GM19455 (cell line): ENCODE data around the gene VWA2.

Experiments used
- ATAC-seq: cut with Tn5 transposase; IDR thresholded peaks from one replicate; pipeline ENCODE4 v1.9.1; 2021; ENCODE audit not compliant: unreplicated experiment

VWA2 gene

DNA sequence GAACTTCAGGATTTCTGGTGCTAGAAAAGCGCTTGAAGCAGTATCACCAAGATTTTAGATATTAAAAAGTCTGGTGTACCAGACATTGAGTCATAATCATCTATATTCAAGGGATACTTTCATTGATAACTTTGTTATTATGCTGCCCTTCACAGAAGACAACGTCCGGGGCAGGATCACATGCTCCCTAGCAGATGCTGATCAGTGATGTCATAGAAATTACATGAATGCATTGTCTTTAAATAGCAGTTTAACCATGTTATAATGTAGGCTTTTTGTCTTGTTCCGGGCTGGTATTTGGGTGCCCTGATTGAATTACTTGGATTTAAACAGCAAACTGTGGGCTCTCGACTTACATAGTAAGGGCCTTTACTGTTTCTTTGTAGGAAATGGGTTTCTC lies 54.0 kb downstream of the VWA2 start:
- ATAC-seq: no peak

DNA sequence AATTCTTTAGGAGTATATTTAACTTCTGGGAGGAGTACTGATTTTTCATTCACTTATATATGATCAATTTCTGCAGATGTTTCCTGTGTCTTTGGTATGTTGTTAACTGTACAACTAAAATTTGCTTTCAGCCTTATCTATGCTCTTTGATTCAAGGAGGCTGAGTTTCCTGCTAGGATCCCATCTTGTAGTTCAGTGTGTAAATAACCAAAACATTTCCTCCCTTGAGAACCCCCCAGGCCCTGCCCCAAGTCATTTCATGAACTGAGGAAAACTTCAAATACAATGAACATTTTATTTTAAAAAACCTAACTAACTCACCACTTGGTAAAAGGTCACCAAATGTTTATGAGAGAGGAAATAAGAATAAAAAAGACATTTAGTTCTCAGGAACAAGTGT lies 55.5 kb downstream of the VWA2 start:
- no peak for ATAC-seq

DNA sequence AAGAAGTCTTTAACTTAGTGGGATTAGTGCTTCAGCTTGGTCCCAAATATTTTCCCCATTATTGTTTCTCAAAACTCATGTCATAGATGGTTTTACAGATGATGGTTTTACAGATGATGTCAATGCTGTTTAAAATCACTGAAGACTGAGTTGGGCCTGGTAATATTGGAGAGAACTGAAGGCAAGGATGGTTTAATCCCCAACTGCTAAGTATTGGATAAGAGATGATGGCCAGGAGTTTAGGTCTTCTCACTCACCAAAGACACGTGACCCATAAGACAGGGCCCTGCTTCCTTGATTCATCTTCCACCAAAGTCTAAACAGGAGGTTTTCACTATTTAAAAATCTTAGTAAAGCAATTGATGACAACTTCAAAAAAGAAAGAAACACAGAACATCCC lies 56.3 kb downstream of the VWA2 start:
- ATAC-seq: no peak

DNA sequence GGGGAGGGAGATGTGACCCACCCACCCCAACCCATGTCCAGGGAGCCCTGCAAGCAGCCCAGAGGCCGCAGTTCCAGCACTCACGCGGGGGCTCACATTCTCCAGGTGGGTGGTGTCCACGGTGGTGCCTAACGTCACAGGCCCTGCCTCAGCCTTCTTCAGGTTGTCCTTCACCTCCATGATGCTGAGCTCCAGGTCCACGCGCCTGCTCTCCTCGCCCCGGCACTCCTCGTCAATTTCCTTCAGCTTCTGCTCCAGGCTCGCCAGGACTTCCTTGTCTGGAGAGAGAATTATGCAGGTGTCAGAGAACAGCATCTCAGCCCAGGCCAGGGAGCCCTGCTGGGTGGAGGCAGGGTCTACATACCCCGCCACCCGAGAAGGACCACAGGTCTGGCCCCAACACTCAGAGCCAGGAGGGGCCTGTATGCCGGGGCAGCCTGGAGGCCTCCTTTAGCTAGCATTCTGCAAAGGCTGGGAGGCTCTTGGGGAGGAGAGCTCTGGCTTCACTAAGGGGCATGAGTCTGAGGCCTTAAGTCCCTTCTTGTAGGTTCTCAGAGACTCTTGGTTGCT lies 58.2 kb downstream of the VWA2 start:
- ATAC-seq: no peak

DNA sequence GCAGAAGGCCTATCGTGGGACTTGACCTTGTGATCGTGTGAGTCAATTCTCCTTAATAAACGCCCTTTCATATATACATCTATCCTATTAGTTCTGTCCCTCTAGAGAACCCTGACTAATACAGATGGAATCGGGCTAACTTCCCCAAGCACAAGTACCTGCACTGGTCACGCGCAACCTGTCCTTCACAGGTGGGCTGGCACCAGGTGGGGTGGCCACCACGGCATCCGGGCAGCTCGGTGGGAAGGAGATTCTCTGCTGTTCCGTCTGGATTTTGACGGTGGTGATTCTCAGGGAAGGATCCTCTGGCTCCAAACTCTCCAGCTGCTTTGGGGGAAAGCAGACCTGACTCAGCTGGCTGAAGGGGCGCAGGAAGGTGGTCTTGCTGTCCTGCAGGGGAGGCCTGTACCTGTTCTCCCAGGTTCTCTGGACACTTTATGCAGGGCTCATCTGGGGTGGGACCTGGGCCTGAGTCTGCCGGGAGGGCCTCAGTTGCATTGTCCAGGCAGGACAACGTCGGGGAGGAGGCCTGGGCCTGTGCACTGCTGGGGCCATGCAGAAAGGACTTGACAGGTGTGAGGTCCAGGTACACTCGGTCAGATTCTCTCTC lies 61.1 kb downstream of the VWA2 start:
- ATAC-seq: no peak

DNA sequence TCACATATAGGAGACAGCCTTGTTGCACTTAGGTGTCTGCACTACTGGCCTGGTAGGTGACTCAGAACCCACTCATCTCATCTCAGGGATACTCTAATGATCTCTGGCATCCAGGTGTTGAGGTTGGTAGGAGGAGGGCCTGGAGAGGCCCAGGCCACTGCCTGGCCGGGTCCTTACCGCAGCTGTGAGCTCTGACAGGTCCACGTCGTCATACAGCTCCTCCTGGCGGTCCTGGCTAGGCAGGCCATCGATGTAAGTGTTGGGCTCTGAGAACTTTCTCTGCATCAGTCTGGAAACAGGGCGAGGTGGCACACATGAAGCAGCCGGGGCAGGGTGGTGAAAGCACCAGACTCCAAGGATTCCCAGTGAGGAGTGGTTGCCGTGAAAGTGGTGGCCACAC lies 62.1 kb downstream of the VWA2 start:
- ATAC-seq: no peak

DNA sequence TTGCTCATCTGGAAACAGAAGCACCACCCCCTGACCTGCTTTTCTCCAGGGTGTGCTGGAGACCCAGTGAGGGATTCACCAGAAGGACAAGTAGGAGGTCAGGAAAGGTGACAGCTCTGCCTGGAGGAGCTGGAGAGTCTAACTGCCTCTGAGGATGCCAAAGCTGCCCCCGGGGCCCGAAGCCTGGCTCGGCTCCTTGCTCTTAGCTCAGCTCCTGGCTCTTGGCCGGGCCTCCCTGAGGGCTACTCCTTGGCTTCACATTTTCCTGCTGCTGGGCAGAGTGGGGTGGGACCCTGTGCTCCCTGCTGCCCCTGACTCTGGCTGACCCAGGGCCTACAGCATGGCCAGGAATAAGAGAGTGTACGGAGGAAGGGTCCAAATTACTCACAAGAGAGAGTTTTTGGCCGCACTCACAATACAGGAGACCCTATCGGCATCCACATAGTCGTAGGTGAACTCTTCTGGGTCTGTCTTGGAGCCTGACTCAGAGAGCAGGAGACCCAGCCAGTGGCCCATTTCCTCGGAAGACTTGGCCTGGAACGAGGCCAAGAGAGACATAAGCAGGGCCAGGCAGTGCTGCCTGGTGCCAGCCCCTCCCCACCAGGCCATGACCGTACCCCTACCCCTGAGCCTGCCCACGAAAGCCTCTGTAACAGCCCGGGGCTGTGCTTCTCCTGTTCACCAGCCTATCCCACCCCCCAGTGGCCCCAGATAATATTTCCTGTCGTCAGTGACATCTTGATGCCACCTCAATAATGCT lies 63.1 kb downstream of the VWA2 start:
- no peak for ATAC-seq

DNA sequence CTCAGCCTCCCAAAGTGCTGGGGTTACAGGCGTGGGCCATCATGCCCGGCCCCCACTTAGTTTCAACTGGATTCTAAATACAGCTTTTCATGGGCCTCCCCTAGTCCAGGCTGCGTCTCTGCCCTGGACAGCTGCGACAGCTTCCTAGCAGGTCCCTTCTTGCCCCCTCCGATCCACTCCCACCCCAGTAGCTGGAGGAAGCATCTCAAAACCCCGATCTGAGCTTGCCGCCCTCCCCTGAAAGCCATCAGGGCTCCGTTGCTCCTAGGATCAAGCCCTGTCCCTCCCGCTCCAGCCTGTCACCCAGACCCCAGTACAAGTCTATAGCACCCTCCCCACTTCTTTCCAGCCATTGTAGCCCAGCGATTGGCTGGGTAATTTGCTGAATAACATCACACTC lies 64.5 kb downstream of the VWA2 start:
- no peak for ATAC-seq

GRCh38 chr10:114304017-114304570 lies 65.0 kb downstream of the VWA2 start:
- peak; percentile 81 for ATAC-seq

DNA sequence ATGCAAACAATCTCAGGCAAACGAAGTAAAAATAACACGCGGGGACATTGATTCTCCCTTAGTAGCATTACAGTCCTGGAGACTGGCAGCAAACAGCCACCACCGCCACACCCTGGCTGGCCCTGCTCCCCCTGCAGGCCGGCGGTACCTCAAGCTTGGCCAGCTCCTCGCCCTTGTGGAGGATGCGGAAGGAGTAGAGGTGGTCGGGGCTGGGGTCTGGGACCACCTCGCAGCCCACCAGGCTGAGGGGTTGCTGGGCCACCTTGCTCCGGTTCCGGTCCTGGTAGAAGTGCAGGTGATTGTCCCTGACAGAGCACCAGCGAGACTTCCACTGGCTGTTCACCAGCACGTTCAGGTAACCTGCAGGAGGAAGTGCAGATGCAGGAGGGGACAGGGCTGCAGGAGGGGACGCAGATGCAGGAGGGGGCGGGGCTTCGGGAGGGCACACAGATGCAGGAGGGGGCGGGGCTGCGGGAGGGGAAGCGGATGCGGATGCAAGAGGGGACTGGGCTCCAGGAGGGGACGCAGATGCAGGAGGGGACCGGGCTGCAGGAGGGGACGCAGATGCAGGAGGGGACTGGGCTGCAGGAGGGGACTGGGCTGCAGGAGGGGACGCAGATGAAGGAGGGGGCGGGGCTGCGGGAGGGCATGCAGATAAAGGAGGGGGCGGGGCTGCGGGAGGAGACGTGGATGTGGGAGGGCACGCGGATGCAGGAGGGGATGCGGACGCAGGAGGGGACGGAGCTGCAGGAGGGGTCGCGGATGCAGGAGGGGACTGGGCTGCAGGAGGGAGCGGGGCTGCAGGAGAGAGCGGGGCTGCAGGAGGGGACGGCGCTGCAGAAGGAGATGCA lies 65.7 kb downstream of the VWA2 start:
- ATAC-seq: peak; percentile 72

- ATAC-seq: no peak
Observed at GRCh38 chr10:114305521-114305925, 66.5 kb downstream of the VWA2 start.

DNA sequence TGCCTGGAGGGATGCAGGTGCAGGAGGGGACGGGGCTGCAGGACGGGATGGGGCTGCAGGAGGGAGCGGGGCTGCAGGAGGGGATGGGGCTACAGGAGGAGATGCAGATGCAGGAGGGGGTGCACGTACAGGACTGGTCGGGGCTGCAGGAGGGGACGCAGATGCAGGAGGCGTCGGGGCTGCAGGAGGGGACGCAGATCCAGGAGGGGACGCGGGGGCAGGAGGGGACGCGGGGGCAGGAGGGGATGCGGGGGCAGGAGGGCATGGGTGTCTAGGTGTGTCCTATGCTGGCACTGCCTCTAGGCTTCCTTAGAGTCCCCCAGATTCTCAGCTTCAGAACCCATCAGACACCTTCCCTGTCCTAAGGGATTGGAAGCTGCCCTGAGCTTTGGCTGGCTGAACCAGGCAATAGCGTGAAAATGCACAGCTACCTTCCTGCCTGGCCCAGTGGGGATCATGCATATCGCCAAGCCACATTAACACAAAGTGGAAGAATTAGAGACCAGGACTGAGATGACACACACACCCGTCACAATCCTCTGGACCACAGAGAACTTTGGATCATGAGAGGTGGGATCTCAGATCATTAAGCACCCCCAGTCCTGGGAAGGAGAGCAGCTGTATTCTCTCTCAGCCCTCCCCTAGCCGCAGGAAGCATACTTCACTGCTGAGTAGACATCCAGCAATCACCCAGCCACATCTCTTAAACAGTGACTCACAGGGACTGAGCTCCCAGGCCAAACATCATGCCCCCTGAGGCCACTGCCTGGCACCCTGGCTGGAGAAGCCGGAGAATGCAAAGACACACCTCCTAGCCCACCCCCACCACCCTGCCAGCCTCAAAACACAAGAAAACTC lies 67.3 kb downstream of the VWA2 start:
- ATAC-seq: no peak

GRCh38 chr10:114307731-114308130 lies 68.7 kb downstream of the VWA2 start:
- ATAC-seq: no peak

DNA sequence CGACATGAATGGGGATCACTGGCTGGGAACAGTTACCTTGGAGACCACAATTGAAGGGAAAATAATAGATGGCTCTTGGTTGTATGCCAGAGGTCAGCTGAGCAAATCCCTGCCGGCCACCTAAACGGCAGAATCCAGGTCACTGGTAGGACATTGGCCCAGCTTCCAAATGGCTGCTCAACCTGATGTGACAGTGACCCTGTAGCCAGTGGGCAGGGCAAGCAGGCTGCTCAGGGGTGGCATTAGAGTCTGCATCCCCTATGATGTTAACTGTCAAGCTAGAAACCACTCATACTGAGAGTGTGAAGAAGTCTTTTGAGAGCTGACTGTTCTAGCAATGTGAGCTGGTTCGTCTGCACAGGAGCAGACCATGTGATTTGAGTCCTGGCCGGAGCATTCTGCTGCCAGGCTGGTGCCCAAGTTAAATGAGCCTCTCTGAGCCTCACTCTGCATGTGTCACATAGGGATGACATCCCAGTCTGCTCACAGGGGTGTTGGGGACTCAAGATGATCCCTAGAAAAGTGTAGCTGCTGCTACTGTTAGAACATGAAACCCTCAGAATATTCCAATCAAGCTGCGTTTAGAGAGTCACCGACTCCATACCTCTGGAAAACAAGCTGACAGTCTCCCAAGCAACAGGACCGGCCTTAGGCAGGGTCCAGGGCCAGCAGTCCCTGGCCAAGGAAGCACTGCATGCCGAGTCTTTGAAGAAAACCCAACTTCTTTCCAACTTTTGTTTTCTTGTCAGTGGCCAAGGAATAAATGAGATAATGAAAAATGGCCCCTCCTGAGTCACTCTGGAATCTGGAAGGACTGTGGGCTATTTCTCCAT lies 69.7 kb downstream of the VWA2 start:
- ATAC-seq: no peak

DNA sequence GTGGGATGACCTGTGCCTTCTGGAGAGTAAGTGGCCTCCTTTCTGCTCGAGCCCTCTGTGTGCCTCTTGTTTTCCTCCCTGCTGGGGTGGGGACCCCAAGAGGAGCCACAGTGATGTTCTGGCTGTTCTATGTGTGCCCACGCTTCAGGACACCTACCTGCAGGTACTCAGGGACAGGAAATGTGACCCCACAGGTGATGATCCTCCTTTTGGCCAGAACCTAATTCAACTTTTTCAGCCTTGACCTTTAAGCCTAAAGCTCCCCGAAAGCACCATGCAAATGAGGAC lies 70.3 kb downstream of the VWA2 start:
- no peak for ATAC-seq

DNA sequence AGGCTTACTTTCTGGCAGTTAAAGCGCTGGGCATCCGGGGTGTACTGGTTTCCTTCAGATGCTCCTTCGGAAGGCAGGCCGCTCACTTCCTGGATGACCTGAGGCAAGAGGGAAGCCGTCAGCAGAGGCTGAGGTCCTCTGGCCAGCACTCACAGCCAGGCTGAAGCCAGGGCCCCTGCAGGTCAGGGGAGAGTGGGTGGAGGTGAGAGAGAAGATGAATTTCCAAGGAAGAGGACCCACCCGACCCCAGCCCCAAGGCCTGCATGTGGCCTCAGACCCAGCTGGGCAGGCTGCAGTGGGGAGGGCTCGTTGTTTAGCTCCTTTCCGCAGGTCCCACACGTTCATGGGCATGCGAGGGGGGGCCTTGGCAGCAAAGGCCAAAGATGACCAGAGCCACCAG lies 71.3 kb downstream of the VWA2 start:
- no peak for ATAC-seq

GRCh38 chr10:114311023-114311422 lies 72.0 kb downstream of the VWA2 start:
- no peak for ATAC-seq

- ATAC-seq: no peak
Observed at GRCh38 chr10:114311496-114312209, 72.6 kb downstream of the VWA2 start.

DNA sequence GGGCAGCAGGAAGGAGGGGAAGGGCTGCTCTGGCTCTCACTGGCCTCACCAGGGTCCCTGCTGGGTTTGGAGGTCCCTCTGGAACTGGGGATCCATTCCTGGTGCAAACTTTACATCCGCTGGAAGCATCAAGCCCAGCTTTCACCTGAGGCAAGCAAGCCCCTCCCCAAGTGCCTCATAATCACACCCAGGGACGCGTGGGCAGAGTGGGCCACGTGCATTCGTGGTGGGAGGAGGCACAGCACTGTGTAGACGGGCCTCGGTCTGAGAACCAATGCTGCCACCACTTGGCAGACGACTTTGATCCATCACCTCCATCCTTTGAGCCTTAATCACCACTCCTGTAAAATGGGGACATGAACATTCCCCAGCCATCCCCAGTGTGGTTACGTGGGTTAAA lies 74.1 kb downstream of the VWA2 start:
- ATAC-seq: no peak
